HEK293 (cell line): ENCODE measurements around the gene SRBD1.

Source experiments
- SALL2 ChIP-seq: fragments of 450-650 bp; formaldehyde crosslinking; IDR thresholded peaks from 2 replicates; pipeline ENCODE4 v1.5.0; 2017; ENCODE audit warnings: missing biosample characterization, mild to moderate bottlenecking, missing genetic modification characterization, borderline replicate concordance
- ZBTB21 ChIP-seq: fragments of 450-650 bp; formaldehyde crosslinking; IDR thresholded peaks from 2 replicates; pipeline ENCODE4 v1.5.1; 2017; ENCODE audit warnings: missing biosample characterization, missing genetic modification characterization
- ZBTB8A ChIP-seq: fragments of 450-650 bp; formaldehyde crosslinking; IDR thresholded peaks from 2 replicates; pipeline ENCODE4 v1.5.1; 2016; ENCODE audit warnings: missing biosample characterization, missing genetic modification characterization
- ZFP3 ChIP-seq: fragments of 450-650 bp; formaldehyde crosslinking; IDR thresholded peaks from 2 replicates; pipeline ENCODE4 v1.5.1; 2016; ENCODE audit warnings: low read depth, missing biosample characterization, missing genetic modification characterization
- ZNF138 ChIP-seq: fragments of 450-650 bp; formaldehyde crosslinking; IDR thresholded peaks from 2 replicates; pipeline ENCODE4 v1.5.1; 2016; ENCODE audit warnings: missing biosample characterization, missing genetic modification characterization, borderline replicate concordance
- ZNF239 ChIP-seq: fragments of 450-650 bp; formaldehyde crosslinking; IDR thresholded peaks from 2 replicates; pipeline ENCODE4 v1.5.1; 2016; ENCODE audit warnings: missing biosample characterization, missing genetic modification characterization
- ZNF274 ChIP-seq, 2 experiments: fragments of 200-500 bp in 1 of 2; fragments of 450-650 bp in 1 of 2; sonication (Bioruptor generic) in 1 of 2; formaldehyde crosslinking in 1 of 2; IDR thresholded peaks; 2 replicates each; pipeline versions ENCODE4 v1.5.1 to v1.6.1; 2014 to 2016; ENCODE audit warnings: borderline replicate concordance in 1 of 2, inconsistent platforms in 1 of 2, low read length in 1 of 2, missing biosample characterization in 1 of 2, missing genetic modification characterization in 1 of 2
- ZNF302 ChIP-seq: fragments of 450-650 bp; formaldehyde crosslinking; IDR thresholded peaks from 2 replicates; pipeline ENCODE4 v1.5.1; 2016; ENCODE audit warnings: missing biosample characterization, missing genetic modification characterization, low read depth
- TF ChIP-seq, protein P1 (sequence below): fragments of 450-650 bp; formaldehyde crosslinking; IDR thresholded peaks from 2 replicates; pipeline ENCODE4 v1.5.1; 2016; ENCODE audit warnings: missing biosample characterization, missing genetic modification characterization
- TF ChIP-seq, protein P2 (sequence below): fragments of 450-650 bp; formaldehyde crosslinking; IDR thresholded peaks from 2 replicates; pipeline ENCODE4 v1.5.1; 2017; ENCODE audit warnings: missing biosample characterization, mild to moderate bottlenecking, missing genetic modification characterization, moderate library complexity
- TF ChIP-seq, protein P3 (sequence below): fragments of 450-650 bp; formaldehyde crosslinking; IDR thresholded peaks from 2 replicates; pipeline ENCODE4 v1.5.1; 2016; ENCODE audit warnings: missing biosample characterization, missing genetic modification characterization
- TF ChIP-seq, protein P4 (sequence below): IDR thresholded peaks from 2 replicates; pipeline ENCODE4 v1.6.1; 2011; ENCODE audit warnings: mild to moderate bottlenecking, low read depth, low read length, borderline replicate concordance

DNA sequence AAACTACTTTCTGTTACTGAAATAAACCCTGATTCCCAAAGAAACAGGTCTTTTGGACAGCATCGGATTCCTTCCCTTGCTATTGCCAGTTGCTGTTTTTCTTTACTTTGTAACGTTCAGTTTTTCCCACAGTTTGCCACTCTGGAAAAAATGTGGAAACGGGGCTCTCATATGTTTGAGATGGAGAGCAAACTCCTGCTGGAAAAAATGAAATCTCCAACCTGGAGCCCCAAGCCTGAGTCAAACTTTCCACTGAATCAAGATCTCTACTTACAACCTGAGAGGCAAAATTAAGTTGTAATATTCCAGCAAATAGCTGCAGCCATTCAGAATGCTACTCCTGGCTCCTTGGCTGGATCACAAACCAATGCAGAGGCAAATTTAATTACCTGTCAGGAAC lies 270.7 kb downstream of the SRBD1 start:
- TF ChIP-seq, protein P1, sequence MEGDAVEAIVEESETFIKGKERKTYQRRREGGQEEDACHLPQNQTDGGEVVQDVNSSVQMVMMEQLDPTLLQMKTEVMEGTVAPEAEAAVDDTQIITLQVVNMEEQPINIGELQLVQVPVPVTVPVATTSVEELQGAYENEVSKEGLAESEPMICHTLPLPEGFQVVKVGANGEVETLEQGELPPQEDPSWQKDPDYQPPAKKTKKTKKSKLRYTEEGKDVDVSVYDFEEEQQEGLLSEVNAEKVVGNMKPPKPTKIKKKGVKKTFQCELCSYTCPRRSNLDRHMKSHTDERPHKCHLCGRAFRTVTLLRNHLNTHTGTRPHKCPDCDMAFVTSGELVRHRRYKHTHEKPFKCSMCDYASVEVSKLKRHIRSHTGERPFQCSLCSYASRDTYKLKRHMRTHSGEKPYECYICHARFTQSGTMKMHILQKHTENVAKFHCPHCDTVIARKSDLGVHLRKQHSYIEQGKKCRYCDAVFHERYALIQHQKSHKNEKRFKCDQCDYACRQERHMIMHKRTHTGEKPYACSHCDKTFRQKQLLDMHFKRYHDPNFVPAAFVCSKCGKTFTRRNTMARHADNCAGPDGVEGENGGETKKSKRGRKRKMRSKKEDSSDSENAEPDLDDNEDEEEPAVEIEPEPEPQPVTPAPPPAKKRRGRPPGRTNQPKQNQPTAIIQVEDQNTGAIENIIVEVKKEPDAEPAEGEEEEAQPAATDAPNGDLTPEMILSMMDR (tag by site-specific recombination), result no peak
- no peak for TF ChIP-seq ZBTB8A (tag by site-specific recombination)
- no peak for TF ChIP-seq ZNF138
- no peak for TF ChIP-seq ZNF302 (tag by site-specific recombination)
- no peak for TF ChIP-seq ZNF274 (IDR thresholded peaks at IDR 0.05; ENCODE audit: low read length)
- TF ChIP-seq ZNF274 (tag by site-specific recombination; IDR thresholded peaks at IDR 0.05; ENCODE audit: borderline replicate concordance), result no peak
- no peak for TF ChIP-seq ZBTB21 (tag by site-specific recombination)
- no peak for TF ChIP-seq SALL2 (tag by site-specific recombination)
- no peak for TF ChIP-seq ZFP3 (tag by site-specific recombination)
- TF ChIP-seq, protein P2, sequence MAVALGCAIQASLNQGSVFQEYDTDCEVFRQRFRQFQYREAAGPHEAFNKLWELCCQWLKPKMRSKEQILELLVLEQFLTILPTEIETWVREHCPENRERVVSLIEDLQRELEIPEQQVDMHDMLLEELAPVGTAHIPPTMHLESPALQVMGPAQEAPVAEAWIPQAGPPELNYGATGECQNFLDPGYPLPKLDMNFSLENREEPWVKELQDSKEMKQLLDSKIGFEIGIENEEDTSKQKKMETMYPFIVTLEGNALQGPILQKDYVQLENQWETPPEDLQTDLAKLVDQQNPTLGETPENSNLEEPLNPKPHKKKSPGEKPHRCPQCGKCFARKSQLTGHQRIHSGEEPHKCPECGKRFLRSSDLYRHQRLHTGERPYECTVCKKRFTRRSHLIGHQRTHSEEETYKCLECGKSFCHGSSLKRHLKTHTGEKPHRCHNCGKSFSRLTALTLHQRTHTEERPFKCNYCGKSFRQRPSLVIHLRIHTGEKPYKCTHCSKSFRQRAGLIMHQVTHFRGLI, result no peak
- TF ChIP-seq ZNF239 (tag by site-specific recombination), result no peak
- TF ChIP-seq, protein P3, sequence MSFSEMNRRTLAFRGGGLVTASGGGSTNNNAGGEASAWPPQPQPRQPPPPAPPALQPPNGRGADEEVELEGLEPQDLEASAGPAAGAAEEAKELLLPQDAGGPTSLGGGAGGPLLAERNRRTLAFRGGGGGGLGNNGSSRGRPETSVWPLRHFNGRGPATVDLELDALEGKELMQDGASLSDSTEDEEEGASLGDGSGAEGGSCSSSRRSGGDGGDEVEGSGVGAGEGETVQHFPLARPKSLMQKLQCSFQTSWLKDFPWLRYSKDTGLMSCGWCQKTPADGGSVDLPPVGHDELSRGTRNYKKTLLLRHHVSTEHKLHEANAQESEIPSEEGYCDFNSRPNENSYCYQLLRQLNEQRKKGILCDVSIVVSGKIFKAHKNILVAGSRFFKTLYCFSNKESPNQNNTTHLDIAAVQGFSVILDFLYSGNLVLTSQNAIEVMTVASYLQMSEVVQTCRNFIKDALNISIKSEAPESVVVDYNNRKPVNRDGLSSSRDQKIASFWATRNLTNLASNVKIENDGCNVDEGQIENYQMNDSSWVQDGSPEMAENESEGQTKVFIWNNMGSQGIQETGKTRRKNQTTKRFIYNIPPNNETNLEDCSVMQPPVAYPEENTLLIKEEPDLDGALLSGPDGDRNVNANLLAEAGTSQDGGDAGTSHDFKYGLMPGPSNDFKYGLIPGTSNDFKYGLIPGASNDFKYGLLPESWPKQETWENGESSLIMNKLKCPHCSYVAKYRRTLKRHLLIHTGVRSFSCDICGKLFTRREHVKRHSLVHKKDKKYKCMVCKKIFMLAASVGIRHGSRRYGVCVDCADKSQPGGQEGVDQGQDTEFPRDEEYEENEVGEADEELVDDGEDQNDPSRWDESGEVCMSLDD (tag by site-specific recombination), result no peak
- TF ChIP-seq, protein P4, sequence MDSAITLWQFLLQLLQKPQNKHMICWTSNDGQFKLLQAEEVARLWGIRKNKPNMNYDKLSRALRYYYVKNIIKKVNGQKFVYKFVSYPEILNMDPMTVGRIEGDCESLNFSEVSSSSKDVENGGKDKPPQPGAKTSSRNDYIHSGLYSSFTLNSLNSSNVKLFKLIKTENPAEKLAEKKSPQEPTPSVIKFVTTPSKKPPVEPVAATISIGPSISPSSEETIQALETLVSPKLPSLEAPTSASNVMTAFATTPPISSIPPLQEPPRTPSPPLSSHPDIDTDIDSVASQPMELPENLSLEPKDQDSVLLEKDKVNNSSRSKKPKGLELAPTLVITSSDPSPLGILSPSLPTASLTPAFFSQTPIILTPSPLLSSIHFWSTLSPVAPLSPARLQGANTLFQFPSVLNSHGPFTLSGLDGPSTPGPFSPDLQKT, result no peak
